Keratinocyte (primary cell): Measurements from ENCODE around the gene CELSR3.

Experiments used
- EZH2 ChIP-seq: IDR thresholded peaks from one replicate; pipeline ENCODE4 v1.6.1; 2012; ENCODE audit warnings: inconsistent platforms, mild to moderate bottlenecking, low read length, moderate library complexity
- TF ChIP-seq, protein P1 (sequence below), 3 experiments: IDR thresholded peaks in 1 of 3; conservative IDR thresholded peaks in 1 of 3; optimal IDR thresholded peaks in 1 of 3; 2 replicates in 2 of 3; 3 replicates in 1 of 3; pipeline versions ENCODE3 to v1.5.1; 2011; ENCODE audit warnings: low read length in 3 of 3, mild to moderate bottlenecking in 3 of 3, moderate library complexity in 2 of 3, control low read depth in 1 of 3, inconsistent platforms in 1 of 3; ENCODE audit not compliant: insufficient read depth in 2 of 3; ENCODE audit errors: extremely low read depth in 1 of 3

DNA sequence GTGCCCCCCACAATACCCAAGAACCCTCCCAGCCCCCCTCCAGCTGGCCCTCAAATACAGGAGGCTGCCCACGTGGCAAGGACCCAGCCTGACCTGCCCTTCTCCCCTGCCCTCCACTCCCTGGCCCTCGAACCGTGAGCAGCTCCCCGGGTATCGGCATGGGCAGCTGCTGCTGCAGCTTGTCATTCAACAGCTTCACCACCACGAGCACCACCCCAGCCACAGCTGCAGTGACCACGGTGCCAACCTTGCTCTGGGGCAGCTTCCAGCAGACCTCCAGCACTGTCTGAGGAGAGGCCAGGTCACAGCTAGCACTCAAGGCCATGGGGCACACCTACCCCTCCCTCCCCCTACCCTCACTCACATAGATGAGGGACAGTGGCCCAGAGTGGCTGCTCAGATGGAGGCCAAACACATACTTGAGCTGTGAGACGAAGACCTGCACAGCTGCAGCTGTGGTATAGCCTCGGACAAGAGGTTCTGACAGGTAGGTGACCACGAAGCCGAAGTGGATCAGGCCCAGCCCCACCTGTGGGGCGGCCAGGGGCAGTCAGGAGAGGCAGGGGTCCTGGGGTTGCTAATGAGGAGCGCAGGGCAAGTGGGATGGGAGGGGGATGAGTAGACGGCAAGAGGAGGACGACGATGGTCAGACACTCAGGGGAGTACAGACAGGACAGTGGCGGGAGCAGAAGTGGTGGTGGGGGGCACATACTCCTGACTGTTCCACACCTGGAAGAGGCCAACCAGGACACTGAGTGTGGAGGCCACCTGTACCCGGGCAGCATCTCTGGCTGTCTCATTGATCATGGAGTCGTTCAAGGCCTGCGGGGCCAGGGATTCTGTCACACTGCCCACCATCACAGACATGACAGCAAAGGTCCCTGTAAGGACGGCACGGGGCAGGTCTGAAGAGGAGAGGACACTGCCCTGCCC lies 30.9 kb downstream of the CELSR3 start:
- TF ChIP-seq, protein P1, sequence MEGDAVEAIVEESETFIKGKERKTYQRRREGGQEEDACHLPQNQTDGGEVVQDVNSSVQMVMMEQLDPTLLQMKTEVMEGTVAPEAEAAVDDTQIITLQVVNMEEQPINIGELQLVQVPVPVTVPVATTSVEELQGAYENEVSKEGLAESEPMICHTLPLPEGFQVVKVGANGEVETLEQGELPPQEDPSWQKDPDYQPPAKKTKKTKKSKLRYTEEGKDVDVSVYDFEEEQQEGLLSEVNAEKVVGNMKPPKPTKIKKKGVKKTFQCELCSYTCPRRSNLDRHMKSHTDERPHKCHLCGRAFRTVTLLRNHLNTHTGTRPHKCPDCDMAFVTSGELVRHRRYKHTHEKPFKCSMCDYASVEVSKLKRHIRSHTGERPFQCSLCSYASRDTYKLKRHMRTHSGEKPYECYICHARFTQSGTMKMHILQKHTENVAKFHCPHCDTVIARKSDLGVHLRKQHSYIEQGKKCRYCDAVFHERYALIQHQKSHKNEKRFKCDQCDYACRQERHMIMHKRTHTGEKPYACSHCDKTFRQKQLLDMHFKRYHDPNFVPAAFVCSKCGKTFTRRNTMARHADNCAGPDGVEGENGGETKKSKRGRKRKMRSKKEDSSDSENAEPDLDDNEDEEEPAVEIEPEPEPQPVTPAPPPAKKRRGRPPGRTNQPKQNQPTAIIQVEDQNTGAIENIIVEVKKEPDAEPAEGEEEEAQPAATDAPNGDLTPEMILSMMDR (optimal IDR thresholded peaks at IDR 0.05 in 1 of 3, IDR thresholded peaks at IDR 0.05 in 1 of 3, conservative IDR thresholded peaks at IDR 0.05 in 1 of 3; ENCODE audit: extremely low read depth in 1 of 3, insufficient read depth in 2 of 3, low read length in 3 of 3): no peak
- TF ChIP-seq EZH2: no peak
